HG02588 (cell line): Measurements from ENCODE around the gene S100P.
"Not testable (repeated sequence)": the region's sequence is repeated elsewhere in the genome, so short reads cannot be mapped to it uniquely, and the experiment has no call there.

Experiments used
- ATAC-seq: cut with Tn5 transposase; IDR thresholded peaks from one replicate; pipeline ENCODE4 v1.9.1; 2021; ENCODE audit warnings: mild to moderate bottlenecking, moderate library complexity; ENCODE audit not compliant: unreplicated experiment

Gene S100P

DNA sequence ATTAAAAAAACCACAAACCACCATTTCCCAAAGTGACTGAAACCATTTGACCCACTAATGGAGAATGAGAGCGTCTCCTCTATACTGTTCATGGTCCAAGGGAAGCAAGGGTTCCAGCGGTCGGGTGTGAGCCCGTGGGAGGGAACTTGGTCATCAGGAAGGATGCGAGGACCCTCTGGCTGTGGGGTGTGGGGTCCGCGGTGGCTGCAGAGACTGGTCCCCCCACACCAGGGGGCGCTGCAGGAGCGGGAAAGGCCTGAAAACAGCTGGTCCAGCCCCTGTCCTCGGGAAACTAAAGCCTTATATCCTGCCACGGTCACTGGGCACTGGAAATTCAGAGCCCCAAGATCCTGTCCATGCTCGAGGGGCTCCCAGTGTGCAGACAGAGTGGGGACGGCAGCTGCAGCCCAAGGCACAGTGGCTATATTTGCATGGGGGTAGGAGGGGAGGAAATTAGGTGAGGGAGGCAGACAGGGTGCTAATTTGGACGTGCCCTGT, 26.6 kb downstream of the S100P start:
- no peak for ATAC-seq

GRCh38 chr4:6721121-6721520, 27.4 kb downstream of the S100P start:
- ATAC-seq, result no peak

DNA sequence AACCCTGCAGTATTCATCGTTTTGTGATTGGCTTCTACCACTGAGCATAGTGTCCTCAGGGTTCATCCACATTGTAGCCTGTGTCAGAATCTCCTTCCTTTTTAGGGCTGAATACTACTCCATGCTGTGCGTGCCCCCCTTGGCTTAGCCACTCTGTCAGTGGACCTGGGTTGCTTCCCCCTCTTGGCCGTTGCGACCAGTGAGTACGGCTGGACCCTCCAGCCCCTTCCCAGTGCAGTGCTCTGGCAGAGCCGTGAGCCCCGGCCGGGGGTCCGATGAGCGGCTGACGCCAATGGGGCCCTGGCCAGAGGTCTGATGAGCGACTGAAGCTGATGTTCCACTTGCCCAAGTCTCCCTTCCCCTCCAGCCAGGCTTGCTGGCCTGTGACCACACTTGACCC, 29.2 kb downstream of the S100P start:
- no peak for ATAC-seq

DNA sequence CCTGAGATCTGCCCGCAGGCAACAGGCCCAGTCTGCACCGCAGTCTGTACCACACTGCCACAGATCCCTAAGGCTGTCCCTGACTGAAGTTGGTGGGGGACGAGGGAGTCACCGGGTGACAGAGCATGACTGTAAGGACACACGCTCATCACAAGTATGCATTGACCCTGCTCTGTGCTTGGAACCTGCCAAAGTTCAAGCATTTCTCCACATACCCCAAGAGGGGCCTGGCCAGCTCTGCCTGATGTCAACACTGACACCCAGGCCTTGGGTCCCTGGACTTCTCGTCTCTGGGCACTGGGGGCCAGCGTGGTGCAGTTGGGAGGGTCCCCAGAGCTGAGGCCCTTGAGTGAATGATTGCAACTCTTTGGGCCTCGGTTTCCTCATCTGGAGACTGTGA, 30.2 kb downstream of the S100P start:
- no peak for ATAC-seq

DNA sequence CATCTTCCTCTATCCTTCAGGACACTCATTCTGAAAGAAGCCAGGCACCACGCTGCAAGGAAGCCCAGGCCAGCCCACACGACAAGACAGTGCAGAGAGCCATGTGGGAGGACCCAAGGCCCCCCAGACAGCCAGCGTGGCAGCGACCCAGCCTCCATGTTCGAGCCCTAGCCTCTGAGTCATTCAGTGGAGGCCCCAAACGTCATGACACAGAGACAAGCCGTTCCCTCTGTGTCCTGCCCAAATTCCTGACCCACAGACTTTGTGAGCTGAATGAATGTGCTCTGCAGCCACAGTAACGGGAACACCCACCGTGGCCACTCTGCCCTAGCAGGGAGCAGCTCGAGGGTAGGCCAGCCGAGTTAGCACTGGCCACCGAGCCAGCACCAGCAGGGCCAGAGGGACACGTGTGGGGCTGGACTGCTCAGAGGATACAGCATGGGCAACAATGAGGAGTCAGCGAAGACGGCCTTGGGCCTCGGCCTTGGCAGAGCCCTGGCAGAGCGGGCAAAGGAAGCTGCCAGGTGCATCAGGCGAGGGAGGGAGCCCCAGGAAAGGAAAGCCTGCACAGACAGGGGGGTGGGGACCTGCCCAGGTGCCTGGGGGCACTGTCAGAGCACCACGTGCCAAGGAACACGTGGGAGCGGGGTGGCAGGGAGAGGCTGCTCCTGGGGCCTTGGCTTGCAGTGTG, 30.9 kb downstream of the S100P start:
- ATAC-seq, result no peak

DNA sequence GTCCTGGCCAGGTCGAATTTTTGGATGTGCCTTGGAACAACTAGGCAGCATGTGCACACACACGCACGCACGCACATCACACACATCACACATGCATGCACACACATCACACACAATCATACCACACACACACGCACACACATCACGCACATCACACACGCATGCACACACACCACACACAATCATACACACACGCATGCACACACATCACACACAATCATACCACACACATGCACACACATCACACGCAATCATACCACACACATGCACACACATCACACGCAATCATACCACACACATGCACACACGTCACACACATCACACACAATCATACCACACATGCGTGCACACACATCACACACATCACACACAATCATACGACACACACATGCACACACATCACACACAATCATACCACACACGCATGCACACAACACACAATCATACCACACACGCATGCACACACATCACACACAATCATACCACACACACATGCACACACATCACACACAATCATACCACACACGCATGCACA, 31.8 kb downstream of the S100P start:
- not testable (repeated sequence) for ATAC-seq

GRCh38 chr4:6727081-6727942, 33.6 kb downstream of the S100P start:
- no peak for ATAC-seq

- ATAC-seq, result no peak
Observed at GRCh38 chr4:6727943-6728250, 34.2 kb downstream of the S100P start.

DNA sequence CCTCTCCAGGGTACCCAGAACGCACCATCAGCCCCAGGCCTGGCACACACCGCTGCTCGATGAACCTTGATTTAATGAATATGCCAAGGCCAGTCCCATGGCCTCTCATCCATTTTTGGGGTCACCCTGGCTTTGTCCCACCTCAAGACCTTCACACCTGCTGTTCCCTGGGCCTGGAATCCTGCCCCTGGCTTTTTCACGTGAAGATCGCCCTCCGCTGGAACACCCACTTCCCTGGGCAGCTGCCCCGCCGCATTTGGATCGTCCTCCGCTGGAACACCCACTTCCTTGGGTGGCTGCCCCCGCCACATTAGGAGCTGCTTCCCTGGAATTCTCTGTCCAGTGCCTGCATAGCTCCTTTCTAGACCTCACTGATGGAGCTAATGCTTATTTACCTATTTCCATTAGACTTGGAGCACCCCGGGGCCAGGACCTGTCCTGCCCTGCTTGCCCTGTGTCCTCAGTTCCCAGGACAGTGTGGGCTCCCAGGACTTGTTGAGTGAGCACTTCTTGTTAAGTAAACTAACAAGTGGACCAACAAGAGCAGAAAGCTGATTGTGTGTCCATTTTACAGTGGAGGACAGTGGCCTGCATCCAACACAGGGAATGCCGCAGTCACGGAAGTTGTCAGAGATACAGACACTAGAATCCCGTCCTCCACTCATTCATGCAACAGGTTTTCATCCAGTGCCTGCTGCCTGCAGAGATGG, 34.8 kb downstream of the S100P start:
- ATAC-seq, result no peak

GRCh38 chr4:6730603-6731317, 37.1 kb downstream of the S100P start:
- no peak for ATAC-seq

- no peak for ATAC-seq
Observed at GRCh38 chr4:6731318-6731675, 37.6 kb downstream of the S100P start.

GRCh38 chr4:6731780-6732179, 38.1 kb downstream of the S100P start:
- no peak for ATAC-seq

DNA sequence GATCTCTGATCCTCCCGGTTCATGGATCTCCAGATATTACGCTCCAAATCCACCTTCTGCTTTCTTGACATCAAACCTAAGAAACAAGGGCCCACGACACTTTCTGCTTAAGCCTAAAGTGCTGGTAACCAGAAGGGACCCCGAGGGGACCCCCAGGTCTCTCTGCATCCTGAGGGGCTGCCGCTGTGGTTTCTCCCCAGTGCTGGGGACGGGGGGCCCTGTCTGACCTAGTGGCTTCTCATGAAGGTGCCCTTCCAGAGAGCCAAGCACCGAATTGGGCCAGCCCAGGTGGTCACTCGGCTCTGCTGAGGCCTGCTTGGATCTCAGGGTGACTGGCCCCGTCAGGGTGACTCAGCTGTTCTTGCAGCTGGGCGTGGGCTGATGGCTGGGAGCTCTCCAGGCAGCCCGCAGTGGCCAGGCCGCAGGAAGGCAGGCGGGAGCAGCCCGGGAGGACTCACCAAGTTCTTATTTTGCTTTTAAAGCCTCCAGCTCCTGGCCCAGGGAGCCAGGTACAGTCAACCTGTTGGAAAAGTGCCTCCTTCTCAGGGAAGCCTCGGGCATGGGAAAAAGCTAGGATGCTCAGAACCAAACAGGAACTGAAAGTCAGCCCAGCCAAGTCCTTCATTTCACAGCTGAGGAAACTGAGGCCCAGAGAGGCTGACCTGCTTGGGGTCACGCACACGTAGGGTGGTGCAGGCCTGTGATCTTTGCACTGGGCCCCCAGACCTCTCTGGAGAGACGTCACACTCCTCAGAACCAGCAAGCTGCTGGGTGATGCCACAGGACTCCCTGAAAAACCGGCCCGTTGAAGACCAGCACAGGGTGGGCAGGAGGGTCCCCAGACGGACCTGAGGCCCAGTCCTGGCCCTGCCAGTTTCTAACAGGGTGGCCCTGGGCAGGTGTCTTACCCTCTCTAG, 39.0 kb downstream of the S100P start:
- no peak for ATAC-seq

DNA sequence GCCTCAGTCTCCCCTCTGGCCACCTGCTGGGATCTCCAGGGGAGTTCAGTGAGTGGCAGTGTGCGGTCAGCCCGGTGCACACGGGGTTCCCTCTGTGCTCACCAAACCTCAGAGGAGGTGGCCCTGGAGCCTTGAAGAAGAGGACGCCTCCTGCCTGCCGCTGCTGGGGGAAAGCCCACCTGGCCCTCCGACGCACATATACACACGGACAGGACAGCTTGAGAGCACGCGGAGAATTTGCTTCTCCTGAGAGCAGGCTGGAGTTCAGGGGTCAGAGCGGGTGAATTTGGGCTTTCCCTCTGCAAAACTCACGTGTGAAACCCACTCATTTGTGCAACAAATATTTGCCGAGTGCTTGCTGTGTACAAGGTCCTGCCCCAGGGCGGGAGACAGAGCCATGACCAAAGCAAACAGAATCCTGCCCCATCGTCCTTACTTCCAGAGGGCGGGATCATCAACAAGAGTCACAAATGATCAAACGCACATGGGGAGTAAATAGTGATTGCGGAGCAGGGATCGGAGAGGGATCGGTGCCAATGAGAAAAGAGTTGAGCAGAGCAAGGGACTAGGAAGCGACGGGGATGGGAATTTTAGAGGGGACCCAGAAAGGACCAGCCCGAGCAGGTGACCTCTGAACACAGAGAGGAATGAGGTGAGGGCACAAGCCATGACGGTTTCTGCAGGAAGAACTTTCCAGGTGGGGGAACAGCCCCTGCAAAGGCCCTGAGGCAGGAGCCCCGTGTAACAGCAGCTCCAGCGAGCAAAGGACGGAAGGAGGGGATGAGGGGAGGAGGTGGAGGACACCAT, 39.9 kb downstream of the S100P start:
- ATAC-seq, result no peak

- ATAC-seq, result no peak
Observed at GRCh38 chr4:6734165-6734786, 40.6 kb downstream of the S100P start.

GRCh38 chr4:6739920-6740319, 46.2 kb downstream of the S100P start:
- ATAC-seq, result no peak

DNA sequence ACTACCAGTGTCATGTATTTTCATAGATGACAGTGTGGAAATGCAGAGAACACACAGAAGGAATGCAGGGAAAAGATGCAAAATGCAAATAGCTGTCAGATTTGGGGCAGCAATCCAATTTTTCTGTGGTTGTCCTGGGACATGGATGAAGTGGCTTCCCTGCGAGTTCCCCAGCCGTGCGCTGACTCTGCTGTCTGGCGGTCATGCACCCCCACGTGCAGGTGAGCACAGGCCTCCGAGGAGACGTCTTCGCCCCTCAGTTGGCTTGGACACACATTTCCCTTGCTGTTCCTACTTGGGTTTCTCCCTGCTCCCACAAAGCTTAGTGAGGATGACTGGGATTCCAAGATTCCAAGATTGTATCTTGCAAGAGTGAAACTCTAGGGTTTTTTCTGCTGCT, 46.7 kb downstream of the S100P start:
- no peak for ATAC-seq

- no peak for ATAC-seq
Observed at GRCh38 chr4:6742507-6742906, 48.8 kb downstream of the S100P start.

DNA sequence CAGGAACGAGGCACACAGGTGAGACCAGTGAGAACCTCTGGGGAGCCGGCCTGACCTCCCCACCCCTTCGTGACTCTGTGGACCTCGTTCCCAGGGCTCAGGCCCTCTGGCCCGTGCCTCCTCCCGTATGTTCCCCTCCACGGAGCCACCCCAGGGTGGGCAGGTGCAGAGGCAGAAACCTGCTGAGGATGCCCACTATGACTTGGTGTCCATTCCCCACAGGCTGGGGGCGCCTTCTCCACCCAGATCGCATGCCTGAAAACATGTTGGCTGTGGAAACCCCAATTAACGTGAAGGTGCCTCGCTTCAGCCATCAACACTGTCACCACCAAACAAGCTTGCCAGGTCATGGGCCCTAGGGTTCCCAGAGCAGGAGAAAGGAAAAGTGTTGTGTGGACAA, 49.3 kb downstream of the S100P start:
- no peak for ATAC-seq
